A549 (cell line): ENCODE measurements around the gene PER1. TPM values are rescaled to one million over a fixed set of nuclear protein-coding genes. Genes with fewer than 3 reads are reported as not detected.
A peak's percentile ranks its signal among the peaks of the same experiment; 100 is the strongest.

Experiments
- ATAC-seq, 2 experiments: fragments of 200-7000 bp in 1 of 2; fragments of >200 bp in 1 of 2; cut with Nextera tagmentation in 1 of 2; cut with Tn5 transposase in 1 of 2; 3 replicates each; pipeline versions ENCODE4 v1.8.0 to v1.9.1; 2018 to 2020; ENCODE audit warnings: mild to moderate bottlenecking in 1 of 2, moderate library complexity in 1 of 2
- CTCF ChIA-PET: fragments of 300-600 bp; sonication (Branson Sonifier 250); formaldehyde crosslinking; extraction: SDS; loops from one replicate; lab custom pipeline; 2021; ENCODE audit warnings: antibody characterized with exemption, inconsistent platforms; lab: Yijun Ruan, JAX
- POLR2A ChIA-PET: fragments of 350-600 bp; formaldehyde crosslinking; extraction: SDS; loops from one replicate; lab custom pipeline; 2021; ENCODE audit warnings: antibody characterized with exemption, inconsistent platforms; lab: Yijun Ruan, JAX
- DNase-seq, 2 experiments: peaks; one replicate each; pipeline versions ENCODE4 v3.0.0 to v3.0.0-alpha.2; 2011 to 2016; ENCODE audit warnings: low read depth in 1 of 2, low spot score in 1 of 2
- FAIRE-seq: peaks from 2 replicates; lab custom pipeline; 2011; peaks lifted over from hg19 to GRCh38; lab: Jason Lieb, UNC
- H3K27ac ChIP-seq, 2 experiments: fragments of >200 bp; sonication (Bioruptor Twin); formaldehyde crosslinking; 3 replicates each; pipeline ENCODE4 v1.5.1; 2016 to 2017
- H3K4me1 ChIP-seq: fragments of >200 bp; sonication (Bioruptor Twin); formaldehyde crosslinking; 3 replicates; pipeline ENCODE4 v1.6.1; 2016
- H3K4me2 ChIP-seq: fragments of >200 bp; sonication (Bioruptor Twin); formaldehyde crosslinking; 3 replicates; pipeline ENCODE4 v1.6.1; 2016
- H3K4me3 ChIP-seq: fragments of >200 bp; sonication (Bioruptor Twin); formaldehyde crosslinking; 3 replicates; pipeline ENCODE4 v1.5.1; 2016
- H3K9me3 ChIP-seq: fragments of >200 bp; sonication (Bioruptor Twin); formaldehyde crosslinking; 3 replicates; pipeline ENCODE4 v1.6.1; 2016
- BHLHE40 ChIP-seq: IDR thresholded peaks from 2 replicates; pipeline ENCODE4 v1.6.1; 2012; ENCODE audit warnings: low read depth, low read length, inconsistent platforms
- CEBPB ChIP-seq, 2 experiments: fragments of >200 bp in 1 of 2; sonication (Bioruptor Twin) in 1 of 2; formaldehyde crosslinking in 1 of 2; IDR thresholded peaks; 2 replicates each; pipeline ENCODE4 v1.6.1; 2012 to 2016
- CHD4 ChIP-seq: fragments of 200-600 bp; sonication (generic); IDR thresholded peaks from 2 replicates; pipeline ENCODE4 v1.6.1; 2016; ENCODE audit warnings: antibody characterized with exemption, mild to moderate bottlenecking, borderline replicate concordance
- E2F6 ChIP-seq: IDR thresholded peaks from 2 replicates; pipeline ENCODE4 v1.6.1; 2012; ENCODE audit warnings: low read depth, borderline replicate concordance
- FOSL2 ChIP-seq, 2 experiments: fragments of 450-650 bp in 1 of 2; fragments of >200 bp in 1 of 2; sonication (Bioruptor Twin) in 1 of 2; formaldehyde crosslinking; IDR thresholded peaks; 2 replicates each; pipeline versions ENCODE4 v1.5.0 to v1.6.1; 2016 to 2020; ENCODE audit warnings: mild to moderate bottlenecking in 1 of 2, moderate library complexity in 1 of 2
- HES2 ChIP-seq: fragments of >200 bp; sonication (Bioruptor Twin); formaldehyde crosslinking; IDR thresholded peaks from 2 replicates; pipeline ENCODE4 v1.6.1; 2016
- HMGXB4 ChIP-seq: fragments of 250-450 bp; sonication (Bioruptor Pico); IDR thresholded peaks from 2 replicates; pipeline ENCODE4 v1.5.0; 2021; ENCODE audit warnings: mild to moderate bottlenecking, moderate library complexity, borderline replicate concordance
- JUN ChIP-seq, 2 experiments: fragments of >200 bp; sonication (Bioruptor Twin); formaldehyde crosslinking; IDR thresholded peaks; 2 replicates in 1 of 2; 3 replicates in 1 of 2; pipeline ENCODE4 v1.6.1; 2016 to 2017
- NFE2L2 ChIP-seq: fragments of 150-350 bp; conservative IDR thresholded peaks from 2 replicates; pipeline ENCODE4 v1.6.1; 2014; ENCODE audit warnings: low read length
- POLR2A ChIP-seq: IDR thresholded peaks from 2 replicates; pipeline ENCODE4 v1.6.1; 2012; ENCODE audit warnings: mild to moderate bottlenecking, low read length
- RAD21 ChIP-seq, 2 experiments: fragments of >200 bp in 1 of 2; sonication (Bioruptor Twin) in 1 of 2; formaldehyde crosslinking in 1 of 2; IDR thresholded peaks in 1 of 2; conservative IDR thresholded peaks in 1 of 2; 2 replicates in 1 of 2; 3 replicates in 1 of 2; pipeline ENCODE4 v1.6.1; 2012 to 2018; ENCODE audit warnings: inconsistent platforms in 1 of 2
- RFX5 ChIP-seq: fragments of 450-650 bp; IDR thresholded peaks from 2 replicates; pipeline ENCODE4 v1.7.1; 2014; ENCODE audit warnings: antibody characterized with exemption, mild to moderate bottlenecking, moderate library complexity
- TFCP2L1 ChIP-seq: fragments of 250-450 bp; sonication (Bioruptor Pico); IDR thresholded peaks from 2 replicates; pipeline ENCODE4 v1.5.0; 2021; ENCODE audit warnings: mild to moderate bottlenecking
- TP53 ChIP-seq: fragments of 250-450 bp; sonication (Bioruptor Pico); IDR thresholded peaks from 2 replicates; pipeline ENCODE4 v1.5.0; 2021; ENCODE audit warnings: mild to moderate bottlenecking, moderate library complexity
- ZFP36 ChIP-seq: fragments of 450-650 bp; IDR thresholded peaks from 2 replicates; pipeline ENCODE4 v1.6.1; 2014; ENCODE audit warnings: borderline replicate concordance; ENCODE audit not compliant: partially characterized antibody
- ZNF302 ChIP-seq: fragments of 250-450 bp; sonication (Bioruptor Pico); IDR thresholded peaks from 2 replicates; pipeline ENCODE4 v1.9.0; 2021; ENCODE audit warnings: inconsistent platforms, mild to moderate bottlenecking, moderate library complexity
- WGBS: methylation state at CpG from one replicate; pipeline ENCODE4 v1.1.6; 2017; ENCODE audit errors: missing lambda C conversion rate; 5-methylcytosine and 5-hydroxymethylcytosine counted together
- polyA plus RNA-seq, 4 experiments: library from polyadenylated mRNA; depleted of rRNA in 3 of 4; stranded (reverse); fragments of >200 nt; fragmentation: RNase III in 1 of 4; extraction: RNeasy Plus Mini Kit Qiagen cat#74134 plus additional on column Dnase treatment in 1 of 4; gene quantifications; 2 replicates in 3 of 4; 3 replicates in 1 of 4; pipeline ENCODE4 v1.2.3, GENCODE V29; 2011 to 2017
- TF ChIP-seq, protein P1 (sequence below): IDR thresholded peaks from 2 replicates; pipeline ENCODE4 v1.6.1; 2012
- TF ChIP-seq, protein P2 (sequence below): fragments of 200-600 bp; sonication (generic); IDR thresholded peaks from 2 replicates; pipeline ENCODE4 v1.6.1; 2016; ENCODE audit warnings: antibody characterized with exemption, mild to moderate bottlenecking, moderate library complexity

The PER1 gene
- polyA plus RNA-seq, 2 of the 4 experiments (the other 2 are of a cell fraction), result 5.5 to 8.7 TPM

DNA sequence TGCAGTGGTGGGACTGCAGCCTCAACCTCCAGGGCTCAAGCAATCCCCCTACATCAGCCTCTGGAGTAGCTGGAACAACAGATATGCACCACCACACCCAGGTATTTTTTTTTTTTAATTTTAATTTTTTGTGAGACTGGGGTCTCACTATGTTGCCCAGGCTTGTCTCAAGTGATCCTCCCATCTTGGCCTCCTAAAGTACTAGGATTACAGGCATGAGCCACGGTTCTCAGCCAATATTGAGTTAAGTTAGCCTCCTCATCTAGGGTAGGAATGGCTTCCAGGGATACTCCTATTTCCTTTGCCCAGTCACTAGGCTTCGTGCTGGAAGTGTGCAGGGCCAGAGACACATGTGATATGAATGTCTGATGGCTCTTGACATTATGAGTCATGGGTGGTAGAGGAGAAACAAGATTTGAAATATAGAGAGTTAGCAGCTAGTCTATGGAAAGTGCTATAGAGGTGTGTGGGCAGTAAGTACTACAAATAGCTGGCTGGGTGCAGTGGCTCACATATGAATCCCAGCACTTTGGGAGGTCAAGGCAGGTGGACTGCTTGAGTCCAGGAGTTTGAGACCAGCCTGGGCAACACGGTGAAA lies 20.3 kb downstream of the PER1 start:
- H3K4me1 ChIP-seq, result peaks cover 22% of the 10 kb centered on the region
- ChIA-PET CTCF (interaction anchor here (0.8 to 26.5 kb wide), 6 partner anchors 9 to 90 kb away, joined by 3 to 601 read pairs (median 20); partner anchors contain the start of genes ALOXE3, BORCS6, HES7 and PER1), POLR2A (interaction anchor here (0.7 kb wide), 1 partner anchor 25 kb away, joined by 3 read pairs; no protein-coding TSS in a partner anchor)
- H3K9me3 ChIP-seq, result no peaks in the 10 kb centered on the region
- DNase-seq (no peak), FAIRE-seq (no peak), ATAC-seq (peak; percentile 15 to 64)
- no peak overlapping the region for H3K4me2 ChIP-seq
- no peak for TF ChIP-seq TP53 (CRISPR knock-in tag)
- no peak for TF ChIP-seq FOSL2 (IDR thresholded peaks at IDR 0.05)
- peak; percentile 74 for TF ChIP-seq FOSL2 (CRISPR knock-in tag; IDR thresholded peaks at IDR 0.05)
- TF ChIP-seq, protein P1, sequence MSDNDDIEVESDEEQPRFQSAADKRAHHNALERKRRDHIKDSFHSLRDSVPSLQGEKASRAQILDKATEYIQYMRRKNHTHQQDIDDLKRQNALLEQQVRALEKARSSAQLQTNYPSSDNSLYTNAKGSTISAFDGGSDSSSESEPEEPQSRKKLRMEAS, result peak; percentile 59; the same call in 1 of the 2 replicates
- no peak for TF ChIP-seq HES2
- TF ChIP-seq RFX5, result no peak
- TF ChIP-seq BHLHE40, result peak; percentile 51; the same call in 1 of the 2 replicates
- no peak overlapping the region for H3K27ac ChIP-seq
- no peak overlapping the region for H3K4me3 ChIP-seq
- WGBS, result 41% methylated on average over 3 of the region's 3 CpGs

GRCh38 chr17:8128125-8128784 lies 23.9 kb downstream of the PER1 start:
- WGBS, result 84% methylated on average over 14 of the region's 14 CpGs
- ATAC-seq, result no peak
- Histone ChIP-seq H3K9me3 (no peaks in the 10 kb centered on the region), H3K4me1 (peaks cover 27% of the 10 kb centered on the region), H3K4me3 (peak overlapping the region; percentile 56), H3K27ac (peak overlapping the region in 1 of 2 experiments; percentile 86; a peak in 2 of 6 replicates), H3K4me2 (peak overlapping the region; percentile 95)
- TF ChIP-seq ZNF302 (CRISPR knock-in tag), result no peak
- TF ChIP-seq CHD4, result no peak
- no peak for TF ChIP-seq ZFP36
- TF ChIP-seq E2F6, result no peak
- no peak for TF ChIP-seq NFE2L2
- TF ChIP-seq HMGXB4 (CRISPR knock-in tag), result no peak
- no peak for DNase-seq
- CTCF ChIA-PET, result interaction anchor here (1.2 to 26.5 kb wide), 4 partner anchors 9 to 25 kb away, joined by 3 to 601 read pairs (median 44); partner anchors contain the start of genes PER1 and VAMP2
- FAIRE-seq, result no peak
- POLR2A ChIA-PET, result interaction anchor here (0.9 to 2.1 kb wide), 3 partner anchors 28 to 167 kb away, joined by 3 to 14 read pairs (median 8); partner anchors contain the start of gene SLC25A35

GRCh38 chr17:8126491-8127066 lies 25.6 kb downstream of the PER1 start:
- H3K4me1 ChIP-seq, result peaks cover 19% of the 10 kb centered on the region
- H3K4me2 ChIP-seq, result peak overlapping the region; percentile 95
- H3K4me3 ChIP-seq, result peak overlapping the region; percentile 56
- H3K9me3 ChIP-seq, result no peaks in the 10 kb centered on the region
- ATAC-seq (peak; percentile 36 to 50), DNase-seq (peak; percentile 65 to 80), FAIRE-seq (no peak)
- CTCF ChIA-PET, result interaction anchor here (0.6 to 26.5 kb wide), 9 partner anchors 7 to 205 kb away, joined by 3 to 601 read pairs (median 5); partner anchors contain the start of genes PER1 and VAMP2
- POLR2A ChIA-PET, result interaction anchor here (0.7 to 2.1 kb wide), 9 partner anchors 11 to 237 kb away, joined by 3 to 14 read pairs (median 8); partner anchors contain the start of gene BORCS6
- under 1% methylated on average over 12 of the region's 45 CpGs for WGBS
- H3K27ac ChIP-seq, result peak overlapping the region; percentile 73 to 86
- TF ChIP-seq HMGXB4 (CRISPR knock-in tag) (0 out of 2 replicates have a peak, but pooled peaks have one; percentile 38), RAD21 (conservative IDR thresholded peaks at IDR 0.05 in 1 of 2, IDR thresholded peaks at IDR 0.05 in 1 of 2) (no peak), JUN (IDR thresholded peaks at IDR 0.05) (peak in 1 of 2 experiments; percentile 30; a peak in 1 of 5 replicates), TFCP2L1 (CRISPR knock-in tag) (0 out of 2 replicates have a peak, but pooled peaks have one; percentile 48), POLR2A (peak; percentile 44), CEBPB (IDR thresholded peaks at IDR 0.05) (no peak)
- TF ChIP-seq, protein P1, result 0 out of 2 replicates have a peak, but pooled peaks have one; percentile 12
- TF ChIP-seq, protein P2, sequence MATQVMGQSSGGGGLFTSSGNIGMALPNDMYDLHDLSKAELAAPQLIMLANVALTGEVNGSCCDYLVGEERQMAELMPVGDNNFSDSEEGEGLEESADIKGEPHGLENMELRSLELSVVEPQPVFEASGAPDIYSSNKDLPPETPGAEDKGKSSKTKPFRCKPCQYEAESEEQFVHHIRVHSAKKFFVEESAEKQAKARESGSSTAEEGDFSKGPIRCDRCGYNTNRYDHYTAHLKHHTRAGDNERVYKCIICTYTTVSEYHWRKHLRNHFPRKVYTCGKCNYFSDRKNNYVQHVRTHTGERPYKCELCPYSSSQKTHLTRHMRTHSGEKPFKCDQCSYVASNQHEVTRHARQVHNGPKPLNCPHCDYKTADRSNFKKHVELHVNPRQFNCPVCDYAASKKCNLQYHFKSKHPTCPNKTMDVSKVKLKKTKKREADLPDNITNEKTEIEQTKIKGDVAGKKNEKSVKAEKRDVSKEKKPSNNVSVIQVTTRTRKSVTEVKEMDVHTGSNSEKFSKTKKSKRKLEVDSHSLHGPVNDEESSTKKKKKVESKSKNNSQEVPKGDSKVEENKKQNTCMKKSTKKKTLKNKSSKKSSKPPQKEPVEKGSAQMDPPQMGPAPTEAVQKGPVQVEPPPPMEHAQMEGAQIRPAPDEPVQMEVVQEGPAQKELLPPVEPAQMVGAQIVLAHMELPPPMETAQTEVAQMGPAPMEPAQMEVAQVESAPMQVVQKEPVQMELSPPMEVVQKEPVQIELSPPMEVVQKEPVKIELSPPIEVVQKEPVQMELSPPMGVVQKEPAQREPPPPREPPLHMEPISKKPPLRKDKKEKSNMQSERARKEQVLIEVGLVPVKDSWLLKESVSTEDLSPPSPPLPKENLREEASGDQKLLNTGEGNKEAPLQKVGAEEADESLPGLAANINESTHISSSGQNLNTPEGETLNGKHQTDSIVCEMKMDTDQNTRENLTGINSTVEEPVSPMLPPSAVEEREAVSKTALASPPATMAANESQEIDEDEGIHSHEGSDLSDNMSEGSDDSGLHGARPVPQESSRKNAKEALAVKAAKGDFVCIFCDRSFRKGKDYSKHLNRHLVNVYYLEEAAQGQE, result peak; percentile 32; the same call in 1 of the 2 replicates
